Measurements from ENCODE around the gene DIS3L2. TPM values are rescaled to one million over a fixed set of nuclear protein-coding genes. Genes with fewer than 3 reads are reported as not detected.
A peak's percentile ranks its signal among the peaks of the same experiment; 100 is the strongest.

The DIS3L2 gene
- total RNA-seq, 6 donors from 2014 or later = 31.2 to 98.5 (median 50.3) TPM

DNA sequence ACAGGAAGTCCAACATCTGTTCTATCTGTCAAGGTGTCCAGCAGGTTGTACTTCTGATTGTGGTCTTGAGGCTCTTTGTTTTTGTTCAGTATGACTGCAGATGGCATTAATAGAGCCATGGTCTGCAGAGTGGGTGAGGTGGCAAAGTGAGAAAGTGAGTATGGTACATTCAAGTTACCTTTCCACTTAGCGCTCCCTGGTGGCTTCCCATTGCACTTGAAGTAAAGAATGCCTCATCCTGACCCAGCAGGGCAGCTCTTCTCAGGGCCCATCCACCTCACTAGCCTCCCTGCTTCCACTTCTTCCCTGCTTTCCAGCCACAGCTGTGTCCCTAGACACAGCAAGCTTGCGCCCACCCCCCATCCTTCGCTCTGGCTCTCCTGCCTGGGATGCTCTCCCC is 269.0 kb downstream of the DIS3L2 start:
- peaks cover 0 to 10% (median 5%) of the 10 kb centered on the region in 4 donors for H3K4me1 ChIP-seq
- ATAC-seq (ENCODE audit: low FRiP score in 2 of 2) = no peak
- TF ChIP-seq POLR2AphosphoS5 (IDR thresholded peaks at IDR 0.05) (no peak), POLR2A (IDR thresholded peaks at IDR 0.05) (no peak), EP300 (IDR thresholded peaks at IDR 0.05) (no peak)
- TF ChIP-seq, protein P1, sequence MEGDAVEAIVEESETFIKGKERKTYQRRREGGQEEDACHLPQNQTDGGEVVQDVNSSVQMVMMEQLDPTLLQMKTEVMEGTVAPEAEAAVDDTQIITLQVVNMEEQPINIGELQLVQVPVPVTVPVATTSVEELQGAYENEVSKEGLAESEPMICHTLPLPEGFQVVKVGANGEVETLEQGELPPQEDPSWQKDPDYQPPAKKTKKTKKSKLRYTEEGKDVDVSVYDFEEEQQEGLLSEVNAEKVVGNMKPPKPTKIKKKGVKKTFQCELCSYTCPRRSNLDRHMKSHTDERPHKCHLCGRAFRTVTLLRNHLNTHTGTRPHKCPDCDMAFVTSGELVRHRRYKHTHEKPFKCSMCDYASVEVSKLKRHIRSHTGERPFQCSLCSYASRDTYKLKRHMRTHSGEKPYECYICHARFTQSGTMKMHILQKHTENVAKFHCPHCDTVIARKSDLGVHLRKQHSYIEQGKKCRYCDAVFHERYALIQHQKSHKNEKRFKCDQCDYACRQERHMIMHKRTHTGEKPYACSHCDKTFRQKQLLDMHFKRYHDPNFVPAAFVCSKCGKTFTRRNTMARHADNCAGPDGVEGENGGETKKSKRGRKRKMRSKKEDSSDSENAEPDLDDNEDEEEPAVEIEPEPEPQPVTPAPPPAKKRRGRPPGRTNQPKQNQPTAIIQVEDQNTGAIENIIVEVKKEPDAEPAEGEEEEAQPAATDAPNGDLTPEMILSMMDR (IDR thresholded peaks at IDR 0.05) = no peak
- no peaks in the 10 kb centered on the region for H3K9me3 ChIP-seq
- H3K27ac ChIP-seq = no peak overlapping the region
- WGBS, 2 donors = 97% methylated on average over 3 of the region's 3 CpGs
- H3K4me3 ChIP-seq = no peak overlapping the region
- no peaks in the 10 kb centered on the region for H3K36me3 ChIP-seq
- no peaks in the 10 kb centered on the region for H3K27me3 ChIP-seq
- no peak for DNase-seq

DNA sequence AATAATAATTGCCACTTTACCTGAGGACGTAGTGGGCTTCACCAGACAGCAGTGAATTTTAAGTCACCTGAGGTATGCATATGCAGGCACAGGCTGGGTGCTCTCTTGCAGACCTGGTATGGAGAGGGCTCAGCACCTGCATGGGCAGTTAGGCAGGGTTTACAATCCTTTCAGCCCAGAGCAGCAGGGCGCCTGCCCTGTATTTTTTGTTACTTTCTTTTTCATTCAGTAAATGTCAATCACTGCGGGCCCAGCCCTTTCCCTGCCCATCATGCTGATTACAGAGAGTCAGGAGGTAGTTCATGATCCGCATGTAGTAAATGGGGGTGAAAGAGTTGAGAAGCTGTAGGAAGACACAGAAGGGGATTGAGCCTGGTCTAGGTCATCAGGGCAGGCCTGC is 270.0 kb downstream of the DIS3L2 start:
- Histone ChIP-seq H3K4me3 (no peak overlapping the region), H3K36me3 (no peaks in the 10 kb centered on the region), H3K9me3 (no peaks in the 10 kb centered on the region), H3K4me1 (peaks cover 0 to 10% (median 8%) of the 10 kb centered on the region in 4 donors), H3K27ac (no peak overlapping the region), H3K27me3 (no peaks in the 10 kb centered on the region)
- no peak for ATAC-seq (ENCODE audit: low FRiP score in 2 of 2)
- TF ChIP-seq, protein P1 (IDR thresholded peaks at IDR 0.05) = no peak
- no peak for TF ChIP-seq POLR2AphosphoS5 (IDR thresholded peaks at IDR 0.05)
- TF ChIP-seq EP300 (IDR thresholded peaks at IDR 0.05) = no peak
- TF ChIP-seq POLR2A (IDR thresholded peaks at IDR 0.05) = no peak
- WGBS, 2 donors = 96 to 98% methylated on average over 4 of the region's 4 CpGs
- DNase-seq = no peak

DNA sequence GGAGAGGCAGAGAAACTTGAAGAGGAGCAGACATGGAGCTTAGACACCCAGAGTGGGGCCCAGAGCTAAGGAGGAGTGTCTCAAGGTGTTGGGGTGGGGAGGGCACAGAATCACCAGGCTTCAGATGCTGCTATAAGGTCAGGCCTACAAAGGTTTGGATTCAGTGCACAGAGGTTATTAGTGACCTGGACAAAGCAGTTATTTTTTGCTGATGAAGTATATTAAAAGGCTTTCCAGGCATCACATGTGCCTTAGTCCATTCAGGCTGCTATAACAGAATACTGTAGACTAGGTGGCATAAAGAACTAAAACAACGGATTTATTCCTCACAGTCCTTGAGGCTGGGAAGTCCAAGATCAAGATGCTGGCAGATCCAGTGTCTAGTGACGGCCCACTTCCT is 271.4 kb downstream of the DIS3L2 start:
- TF ChIP-seq, protein P1 (IDR thresholded peaks at IDR 0.05) = no peak
- no peak for TF ChIP-seq POLR2A (IDR thresholded peaks at IDR 0.05)
- no peak for TF ChIP-seq EP300 (IDR thresholded peaks at IDR 0.05)
- no peak for TF ChIP-seq POLR2AphosphoS5 (IDR thresholded peaks at IDR 0.05)
- no peaks in the 10 kb centered on the region for H3K36me3 ChIP-seq
- no peaks in the 10 kb centered on the region for H3K9me3 ChIP-seq
- peaks cover 0 to 10% (median 8%) of the 10 kb centered on the region in 4 donors for H3K4me1 ChIP-seq
- ATAC-seq (ENCODE audit: low FRiP score in 2 of 2) (no peak), DNase-seq (no peak)
- no peak overlapping the region for H3K4me3 ChIP-seq
- no peaks in the 10 kb centered on the region for H3K27me3 ChIP-seq
- H3K27ac ChIP-seq = no peak overlapping the region
- 92 to 95% methylated on average over 2 of the region's 2 CpGs for WGBS, 2 donors

DNA sequence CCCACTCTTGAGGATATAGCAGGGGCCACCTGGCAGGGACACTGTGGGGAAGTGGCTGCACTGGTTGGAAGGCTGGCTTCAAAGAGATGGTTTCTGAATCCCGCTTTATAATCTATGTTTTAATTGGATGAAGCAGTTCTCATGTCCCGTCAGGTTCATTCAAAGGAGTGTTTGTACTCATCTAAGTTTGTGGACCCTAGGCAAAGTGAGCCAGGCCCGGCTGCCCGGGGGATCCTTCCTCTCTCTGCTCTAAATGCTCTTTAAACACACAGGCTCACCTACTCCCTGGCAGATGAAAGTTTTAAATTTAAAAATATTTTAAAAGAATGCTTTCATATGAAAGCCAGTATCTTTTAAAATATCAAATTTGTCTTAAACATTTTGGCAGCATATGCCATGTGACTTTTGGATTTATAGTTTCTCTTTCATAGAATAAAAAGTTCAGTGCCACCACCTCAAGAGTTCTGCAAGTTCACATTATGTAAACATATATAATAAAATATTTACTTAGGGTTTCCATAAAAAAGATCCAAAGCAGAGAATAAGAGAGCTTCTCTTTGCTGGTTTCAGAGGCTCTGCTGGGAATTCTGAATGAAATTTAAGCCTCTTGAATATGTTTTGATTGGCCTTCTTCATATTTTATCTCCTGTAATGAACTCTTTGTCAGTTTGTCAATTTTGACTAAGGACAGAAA is 273.6 kb downstream of the DIS3L2 start:
- ATAC-seq (ENCODE audit: low FRiP score in 2 of 2) (no peak), DNase-seq (no peak)
- peaks cover 0 to 9% (median 2%) of the 10 kb centered on the region in 4 donors for H3K36me3 ChIP-seq
- H3K9me3 ChIP-seq = no peaks in the 10 kb centered on the region
- no peak overlapping the region for H3K27ac ChIP-seq
- H3K4me3 ChIP-seq = no peak overlapping the region
- peaks cover 0 to 10% (median 7%) of the 10 kb centered on the region in 4 donors for H3K4me1 ChIP-seq
- TF ChIP-seq POLR2AphosphoS5 (IDR thresholded peaks at IDR 0.05) (no peak), EP300 (IDR thresholded peaks at IDR 0.05) (no peak), POLR2A (IDR thresholded peaks at IDR 0.05) (no peak)
- TF ChIP-seq, protein P1 (IDR thresholded peaks at IDR 0.05) = no peak
- 81 to 83% methylated on average over 4 of the region's 4 CpGs for WGBS, 2 donors
- H3K27me3 ChIP-seq = no peaks in the 10 kb centered on the region

DNA sequence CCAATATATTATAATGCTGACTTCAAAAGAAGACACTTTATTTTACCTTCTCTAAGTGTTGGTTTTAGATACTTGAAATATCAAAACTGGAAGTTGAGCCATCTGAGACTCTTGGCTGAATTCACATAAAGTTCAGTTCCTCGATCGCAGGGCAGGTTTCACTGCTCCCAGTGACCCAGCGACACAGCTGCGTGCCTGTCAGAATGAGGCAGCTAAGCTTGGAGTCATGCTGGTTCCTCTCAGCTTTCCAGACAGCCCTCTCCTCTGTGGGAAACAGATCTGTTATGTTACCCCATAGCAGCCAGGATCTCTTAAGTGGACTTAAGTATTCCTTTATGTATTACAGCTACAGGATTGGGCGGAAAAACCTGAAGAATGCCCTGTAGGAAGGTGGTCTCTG is 274.2 kb downstream of the DIS3L2 start:
- no peaks in the 10 kb centered on the region for H3K9me3 ChIP-seq
- H3K36me3 ChIP-seq = peaks cover 0 to 10% (median 2%) of the 10 kb centered on the region in 4 donors
- ATAC-seq (ENCODE audit: low FRiP score in 2 of 2) = no peak
- TF ChIP-seq EP300 (IDR thresholded peaks at IDR 0.05) (no peak), POLR2A (IDR thresholded peaks at IDR 0.05) (no peak), POLR2AphosphoS5 (IDR thresholded peaks at IDR 0.05) (no peak)
- TF ChIP-seq, protein P1 (IDR thresholded peaks at IDR 0.05) = no peak
- H3K4me1 ChIP-seq = peaks cover 0 to 10% (median 7%) of the 10 kb centered on the region in 4 donors
- no peak overlapping the region for H3K4me3 ChIP-seq
- H3K27me3 ChIP-seq = no peaks in the 10 kb centered on the region
- WGBS, 2 donors = 55 to 75% methylated on average over 5 of the region's 5 CpGs
- no peak overlapping the region for H3K27ac ChIP-seq
- DNase-seq = peak in 1 of 2 donors; percentile 25
